Ishikawa (cell line): ENCODE measurements around the gene TFF1.

Source experiments
- CEBPB ChIP-seq: IDR thresholded peaks from 2 replicates; pipeline ENCODE4 v1.6.1; 2012
- CREB1 ChIP-seq: IDR thresholded peaks from 2 replicates; pipeline ENCODE4 v1.6.1; 2012; ENCODE audit warnings: low read depth
- EGR1 ChIP-seq: IDR thresholded peaks from 2 replicates; pipeline ENCODE4 v1.6.1; 2012
- EP300 ChIP-seq: IDR thresholded peaks from 2 replicates; pipeline ENCODE4 v1.6.1; 2012; ENCODE audit warnings: borderline replicate concordance
- FOXM1 ChIP-seq: IDR thresholded peaks from 2 replicates; pipeline ENCODE4 v1.6.1; 2012; ENCODE audit warnings: low read depth, borderline replicate concordance
- NFIC ChIP-seq: IDR thresholded peaks from 2 replicates; pipeline ENCODE4 v1.6.1; 2012
- RAD21 ChIP-seq: IDR thresholded peaks from 2 replicates; pipeline ENCODE4 v1.6.1; 2012; ENCODE audit warnings: low read depth
- TAF1 ChIP-seq: IDR thresholded peaks from 2 replicates; pipeline ENCODE4 v1.6.1; 2012; ENCODE audit warnings: low read depth, mild to moderate bottlenecking
- TCF12 ChIP-seq: IDR thresholded peaks from 2 replicates; pipeline ENCODE4 v1.6.1; 2012; ENCODE audit warnings: low read depth
- TEAD4 ChIP-seq: IDR thresholded peaks from 2 replicates; pipeline ENCODE4 v1.6.1; 2012
- YY1 ChIP-seq: IDR thresholded peaks from 2 replicates; pipeline ENCODE4 v1.6.1; 2012; ENCODE audit warnings: low read depth
- ZBTB7A ChIP-seq: IDR thresholded peaks from 2 replicates; pipeline ENCODE4 v1.6.1; 2012; ENCODE audit warnings: low read depth
- TF ChIP-seq, protein P1 (sequence below): IDR thresholded peaks from 2 replicates; pipeline ENCODE4 v1.6.1; 2012; ENCODE audit warnings: low read depth, mild to moderate bottlenecking
- TF ChIP-seq, protein P2 (sequence below): IDR thresholded peaks from 2 replicates; pipeline ENCODE4 v1.6.1; 2012
- TF ChIP-seq, protein P3 (sequence below): IDR thresholded peaks from 2 replicates; pipeline ENCODE4 v1.6.1; 2012

Gene TFF1

DNA sequence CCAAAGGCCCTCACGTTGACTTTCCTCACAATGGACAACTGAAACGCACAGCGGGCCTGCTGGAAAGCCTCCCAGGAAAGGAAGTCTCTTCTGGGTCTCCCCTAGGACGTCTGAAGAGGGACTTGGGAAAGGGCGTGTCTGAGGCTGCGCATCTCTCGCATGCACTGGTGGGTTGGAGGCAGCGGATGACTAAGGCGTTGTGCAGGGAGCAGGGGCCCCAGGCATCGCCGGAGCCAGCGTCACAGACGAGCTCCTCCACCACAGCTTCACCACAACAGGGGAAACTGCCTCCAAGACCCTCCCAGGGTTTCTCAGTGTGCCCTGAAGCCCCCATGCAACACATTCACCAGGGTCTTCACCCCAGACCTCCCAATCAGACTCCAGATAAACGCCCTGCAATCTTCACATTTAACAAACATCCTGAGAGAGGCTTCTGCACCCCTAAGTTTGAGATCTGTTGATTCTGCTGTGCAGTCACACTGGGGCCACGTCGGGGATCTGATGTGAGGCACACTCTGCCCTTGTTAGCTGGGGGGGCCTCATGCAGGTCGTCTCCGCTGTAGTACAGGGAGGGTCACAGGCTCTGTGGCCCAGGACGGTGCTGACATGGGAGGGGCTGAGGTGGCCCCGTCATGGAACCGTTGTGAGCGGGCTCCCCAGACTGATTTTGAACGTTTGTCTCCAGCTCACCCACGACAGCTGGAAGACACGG, 7.0 kb upstream of the TFF1 start:
- TF ChIP-seq, protein P1, sequence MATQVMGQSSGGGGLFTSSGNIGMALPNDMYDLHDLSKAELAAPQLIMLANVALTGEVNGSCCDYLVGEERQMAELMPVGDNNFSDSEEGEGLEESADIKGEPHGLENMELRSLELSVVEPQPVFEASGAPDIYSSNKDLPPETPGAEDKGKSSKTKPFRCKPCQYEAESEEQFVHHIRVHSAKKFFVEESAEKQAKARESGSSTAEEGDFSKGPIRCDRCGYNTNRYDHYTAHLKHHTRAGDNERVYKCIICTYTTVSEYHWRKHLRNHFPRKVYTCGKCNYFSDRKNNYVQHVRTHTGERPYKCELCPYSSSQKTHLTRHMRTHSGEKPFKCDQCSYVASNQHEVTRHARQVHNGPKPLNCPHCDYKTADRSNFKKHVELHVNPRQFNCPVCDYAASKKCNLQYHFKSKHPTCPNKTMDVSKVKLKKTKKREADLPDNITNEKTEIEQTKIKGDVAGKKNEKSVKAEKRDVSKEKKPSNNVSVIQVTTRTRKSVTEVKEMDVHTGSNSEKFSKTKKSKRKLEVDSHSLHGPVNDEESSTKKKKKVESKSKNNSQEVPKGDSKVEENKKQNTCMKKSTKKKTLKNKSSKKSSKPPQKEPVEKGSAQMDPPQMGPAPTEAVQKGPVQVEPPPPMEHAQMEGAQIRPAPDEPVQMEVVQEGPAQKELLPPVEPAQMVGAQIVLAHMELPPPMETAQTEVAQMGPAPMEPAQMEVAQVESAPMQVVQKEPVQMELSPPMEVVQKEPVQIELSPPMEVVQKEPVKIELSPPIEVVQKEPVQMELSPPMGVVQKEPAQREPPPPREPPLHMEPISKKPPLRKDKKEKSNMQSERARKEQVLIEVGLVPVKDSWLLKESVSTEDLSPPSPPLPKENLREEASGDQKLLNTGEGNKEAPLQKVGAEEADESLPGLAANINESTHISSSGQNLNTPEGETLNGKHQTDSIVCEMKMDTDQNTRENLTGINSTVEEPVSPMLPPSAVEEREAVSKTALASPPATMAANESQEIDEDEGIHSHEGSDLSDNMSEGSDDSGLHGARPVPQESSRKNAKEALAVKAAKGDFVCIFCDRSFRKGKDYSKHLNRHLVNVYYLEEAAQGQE, result no peak
- no peak for TF ChIP-seq NFIC
- no peak for TF ChIP-seq TEAD4
- TF ChIP-seq EP300, result no peak
- TF ChIP-seq CREB1, result no peak
- no peak for TF ChIP-seq YY1
- no peak for TF ChIP-seq ZBTB7A
- no peak for TF ChIP-seq FOXM1

DNA sequence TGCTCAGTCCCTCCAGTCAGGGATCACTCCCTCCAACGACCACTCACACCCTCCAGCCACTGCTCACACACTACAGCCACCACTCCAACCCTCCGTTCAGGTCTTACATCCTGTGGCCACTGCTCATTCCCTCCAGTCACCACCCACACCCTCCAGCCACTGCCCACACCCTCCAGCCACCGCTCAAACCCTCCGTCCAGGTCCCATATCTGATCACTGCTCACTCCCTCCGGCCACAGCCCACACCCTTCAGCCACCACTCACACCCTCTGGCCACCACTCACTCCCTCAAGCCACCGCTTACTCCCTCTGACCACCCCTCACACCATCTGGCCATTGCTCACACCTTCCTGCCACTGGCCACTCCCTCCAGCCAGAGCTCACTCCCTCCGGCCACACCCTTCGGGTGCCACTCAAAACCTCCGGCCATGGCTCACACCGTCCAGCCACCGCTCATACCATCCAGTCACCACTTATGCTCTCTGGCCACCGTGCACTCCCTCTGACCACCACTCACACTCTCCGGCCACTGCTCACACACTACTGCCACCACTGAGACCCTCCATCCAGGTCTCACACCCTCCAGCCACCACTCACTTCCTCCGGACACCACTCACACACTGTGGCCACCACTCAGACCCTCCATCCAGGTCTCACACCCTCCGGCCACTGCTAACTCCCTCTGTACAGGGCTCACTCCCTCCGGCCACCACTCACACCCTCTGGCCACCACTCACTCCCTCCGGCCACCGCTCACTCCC, 4.7 kb upstream of the TFF1 start:
- TF ChIP-seq RAD21, result no peak
- TF ChIP-seq, protein P2, sequence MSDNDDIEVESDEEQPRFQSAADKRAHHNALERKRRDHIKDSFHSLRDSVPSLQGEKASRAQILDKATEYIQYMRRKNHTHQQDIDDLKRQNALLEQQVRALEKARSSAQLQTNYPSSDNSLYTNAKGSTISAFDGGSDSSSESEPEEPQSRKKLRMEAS, result no peak
- TF ChIP-seq, protein P1, result no peak
- no peak for TF ChIP-seq ZBTB7A
- TF ChIP-seq YY1, result no peak
- no peak for TF ChIP-seq EP300
- TF ChIP-seq CREB1, result no peak
- TF ChIP-seq EGR1, result no peak
- no peak for TF ChIP-seq FOXM1
- TF ChIP-seq CEBPB, result no peak
- TF ChIP-seq, protein P3, sequence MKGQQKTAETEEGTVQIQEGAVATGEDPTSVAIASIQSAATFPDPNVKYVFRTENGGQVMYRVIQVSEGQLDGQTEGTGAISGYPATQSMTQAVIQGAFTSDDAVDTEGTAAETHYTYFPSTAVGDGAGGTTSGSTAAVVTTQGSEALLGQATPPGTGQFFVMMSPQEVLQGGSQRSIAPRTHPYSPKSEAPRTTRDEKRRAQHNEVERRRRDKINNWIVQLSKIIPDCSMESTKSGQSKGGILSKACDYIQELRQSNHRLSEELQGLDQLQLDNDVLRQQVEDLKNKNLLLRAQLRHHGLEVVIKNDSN, result no peak
- TF ChIP-seq TAF1, result no peak

DNA sequence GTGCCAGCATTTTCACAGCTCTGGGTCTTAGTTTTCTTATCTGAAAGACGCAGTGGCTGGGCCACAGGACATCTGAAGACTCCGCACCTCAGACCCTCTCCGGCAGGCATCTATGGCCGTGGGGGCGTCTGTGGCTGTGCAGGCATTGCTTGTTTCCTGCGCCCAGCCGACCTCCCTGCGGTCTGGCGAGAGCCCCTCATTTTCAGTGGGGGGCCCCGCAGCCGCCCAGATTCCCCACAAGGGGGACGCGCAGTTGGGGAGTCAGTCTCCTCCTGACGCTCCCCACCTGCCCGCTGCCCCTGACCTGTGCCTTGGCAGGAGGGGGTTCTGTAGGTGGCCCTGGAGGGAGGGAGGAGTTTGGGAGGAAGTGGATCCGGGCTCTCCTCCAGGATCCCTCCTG, 3.5 kb upstream of the TFF1 start:
- TF ChIP-seq, protein P3, result no peak
- TF ChIP-seq EP300 (no peak), TCF12 (no peak), EGR1 (no peak), CREB1 (no peak), RAD21 (no peak), TEAD4 (no peak), YY1 (no peak), NFIC (no peak), TAF1 (no peak), ZBTB7A (no peak)
- TF ChIP-seq, protein P1, result no peak
- TF ChIP-seq, protein P2, result no peak

DNA sequence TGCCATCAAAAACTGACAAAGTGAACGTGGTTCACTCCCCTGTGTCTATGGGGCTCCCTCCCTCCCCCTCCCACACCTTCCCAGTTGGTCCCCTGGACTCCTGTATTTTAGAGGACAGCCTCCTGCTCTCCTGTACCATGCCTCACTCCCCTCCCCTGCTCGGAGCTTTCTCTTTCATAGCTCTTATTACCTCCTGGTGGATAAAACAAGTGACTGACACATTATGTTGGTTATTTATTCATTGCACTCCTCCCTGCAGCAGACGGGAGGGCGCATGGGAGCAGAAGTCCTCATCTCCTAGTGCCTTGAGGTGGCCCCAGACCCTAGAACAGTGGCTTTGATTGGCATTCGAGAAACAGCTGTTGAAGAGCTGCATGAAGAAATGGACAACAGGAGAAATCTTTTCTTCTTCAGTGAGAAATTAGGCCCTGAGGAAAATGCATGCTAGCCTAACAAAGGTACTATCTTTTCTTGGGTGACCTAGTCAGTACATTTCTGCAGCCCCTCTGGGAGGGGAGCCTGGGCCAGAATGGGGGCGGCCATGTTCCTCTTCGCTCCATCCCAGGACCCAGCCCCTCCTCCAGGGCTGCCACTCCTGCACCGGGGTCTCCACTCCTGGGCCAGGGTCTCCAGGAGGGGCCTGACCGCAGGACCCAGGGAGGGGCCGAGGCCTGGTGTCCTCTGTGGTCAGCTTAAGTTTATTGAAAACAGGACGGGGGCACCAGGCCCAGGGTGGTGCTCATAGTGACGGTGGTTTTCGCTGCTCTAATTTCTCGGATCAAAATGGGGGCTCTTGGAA, 1.2 kb upstream of the TFF1 start:
- TF ChIP-seq RAD21, result no peak
- TF ChIP-seq TAF1, result no peak
- TF ChIP-seq, protein P3, result no peak
- no peak for TF ChIP-seq CEBPB
- no peak for TF ChIP-seq YY1
- TF ChIP-seq TCF12, result no peak
- no peak for TF ChIP-seq EGR1
- TF ChIP-seq, protein P1, result no peak
- no peak for TF ChIP-seq ZBTB7A
- no peak for TF ChIP-seq EP300
- TF ChIP-seq TEAD4, result no peak
- TF ChIP-seq FOXM1, result no peak
